ENCODE results near the gene DHRS3.

DNA sequence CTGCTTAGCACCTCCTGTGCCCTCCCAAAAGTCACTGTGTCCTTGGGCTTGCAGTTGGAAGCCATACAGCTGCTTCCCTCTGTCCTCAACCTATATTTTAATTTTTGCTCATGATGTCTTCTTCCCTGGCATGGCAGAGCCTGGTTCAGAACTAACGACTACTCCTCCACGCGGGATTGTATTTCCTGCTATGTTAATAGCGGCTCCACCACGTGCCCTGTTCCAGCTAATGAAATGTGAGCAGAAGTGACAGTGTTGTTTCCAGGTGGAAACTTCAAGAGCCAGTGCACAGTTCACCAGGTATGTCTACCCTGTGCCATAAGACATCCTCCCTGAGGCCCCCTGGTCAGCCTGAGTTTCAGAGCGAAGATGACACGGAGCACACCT, 52.1 kb downstream of the DHRS3 start:
- no peak for TF ChIP-seq POLR2A (IDR thresholded peaks at IDR 0.05)
- TF ChIP-seq, protein P1, sequence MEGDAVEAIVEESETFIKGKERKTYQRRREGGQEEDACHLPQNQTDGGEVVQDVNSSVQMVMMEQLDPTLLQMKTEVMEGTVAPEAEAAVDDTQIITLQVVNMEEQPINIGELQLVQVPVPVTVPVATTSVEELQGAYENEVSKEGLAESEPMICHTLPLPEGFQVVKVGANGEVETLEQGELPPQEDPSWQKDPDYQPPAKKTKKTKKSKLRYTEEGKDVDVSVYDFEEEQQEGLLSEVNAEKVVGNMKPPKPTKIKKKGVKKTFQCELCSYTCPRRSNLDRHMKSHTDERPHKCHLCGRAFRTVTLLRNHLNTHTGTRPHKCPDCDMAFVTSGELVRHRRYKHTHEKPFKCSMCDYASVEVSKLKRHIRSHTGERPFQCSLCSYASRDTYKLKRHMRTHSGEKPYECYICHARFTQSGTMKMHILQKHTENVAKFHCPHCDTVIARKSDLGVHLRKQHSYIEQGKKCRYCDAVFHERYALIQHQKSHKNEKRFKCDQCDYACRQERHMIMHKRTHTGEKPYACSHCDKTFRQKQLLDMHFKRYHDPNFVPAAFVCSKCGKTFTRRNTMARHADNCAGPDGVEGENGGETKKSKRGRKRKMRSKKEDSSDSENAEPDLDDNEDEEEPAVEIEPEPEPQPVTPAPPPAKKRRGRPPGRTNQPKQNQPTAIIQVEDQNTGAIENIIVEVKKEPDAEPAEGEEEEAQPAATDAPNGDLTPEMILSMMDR (IDR thresholded peaks at IDR 0.05) = no peak
- TF ChIP-seq EP300 (IDR thresholded peaks at IDR 0.05) = no peak
- no peak for TF ChIP-seq POLR2AphosphoS5 (IDR thresholded peaks at IDR 0.05)
